ENCODE results near the gene DNAJC5.
"Not testable (repeated sequence)": the region's sequence is repeated elsewhere in the genome, so short reads cannot be mapped to it uniquely, and the experiment has no call there.

The DNAJC5 gene

GRCh38 chr20:63970714-63971431, 75.9 kb downstream of the DNAJC5 start:
- no peak for DNase-seq

GRCh38 chr20:63971960-63972311, 77.0 kb downstream of the DNAJC5 start:
- DNase-seq: not testable (repeated sequence)

GRCh38 chr20:63972312-63973159, 77.6 kb downstream of the DNAJC5 start:
- no peak for DNase-seq

GRCh38 chr20:63973160-63973479, 78.2 kb downstream of the DNAJC5 start:
- DNase-seq: no peak

- peak; percentile 82 for DNase-seq
Observed at GRCh38 chr20:63973636-63974401, 78.9 kb downstream of the DNAJC5 start.

GRCh38 chr20:63974402-63975200, 79.7 kb downstream of the DNAJC5 start:
- no peak for DNase-seq

- DNase-seq: not testable (repeated sequence)
Observed at GRCh38 chr20:63976511-63976910, 81.6 kb downstream of the DNAJC5 start.

GRCh38 chr20:63976980-63977738, 82.2 kb downstream of the DNAJC5 start:
- DNase-seq: no peak

GRCh38 chr20:63977739-63978276, 82.9 kb downstream of the DNAJC5 start:
- peak; percentile 77 for DNase-seq

- DNase-seq: peak; percentile 86
Observed at GRCh38 chr20:63978319-63979228, 83.6 kb downstream of the DNAJC5 start.

GRCh38 chr20:63979229-63979556, 84.3 kb downstream of the DNAJC5 start:
- DNase-seq: peak; percentile 41

- DNase-seq: peak; percentile 93
Observed at GRCh38 chr20:63979557-63980316, 84.8 kb downstream of the DNAJC5 start, which contains the start of gene SAMD10. Gene SAMD10, minus strand, starts transcription at chr20:63979642. Its CDS starts 175 bp downstream, at chr20:63979467.

- DNase-seq: peak; percentile 48
Observed at GRCh38 chr20:63980317-63980805, 85.4 kb downstream of the DNAJC5 start.

- peak; percentile 97 for DNase-seq
Observed at GRCh38 chr20:63980806-63981728, 86.1 kb downstream of the DNAJC5 start, which contains the start of gene PRPF6. Gene PRPF6, plus strand, starts transcription at chr20:63981132. Its CDS starts 114 bp downstream, at chr20:63981246.

- no peak for DNase-seq
Observed at GRCh38 chr20:63982937-63983336, 88.0 kb downstream of the DNAJC5 start.

Data from stimulated activated CD4-positive, alpha-beta T cell treated with anti-CD3 and anti-CD28 coated beads, Interleukin-15, amount 100 ng/mL, for 24 hours (primary cell).